DND-41 (cell line): ENCODE results near the gene RBMS3.

Experiments used
- ATAC-seq: fragments of 200-7000 bp; cut with Tn5 transposase; 3 replicates; pipeline ENCODE4 v1.9.1; 2021; ENCODE audit warnings: low read depth; ENCODE audit not compliant: insufficient read depth
- DNase-seq: peaks from one replicate; pipeline ENCODE4 v3.0.0-alpha.2; 2020
- H2AFZ ChIP-seq: 2 replicates; pipeline ENCODE4 v1.6.0; 2012; ENCODE audit warnings: low read depth, low read length
- H3K27ac ChIP-seq: 2 replicates; pipeline ENCODE4 v1.5.1; 2012; ENCODE audit warnings: low read length, inconsistent platforms
- H3K27me3 ChIP-seq: fragments of 200-600 bp; sonication (generic); 2 replicates; pipeline ENCODE4 v1.6.0; 2012; ENCODE audit warnings: low read length, mild to moderate bottlenecking, inconsistent platforms; ENCODE audit not compliant: insufficient read depth, poor library complexity
- H3K36me3 ChIP-seq: 2 replicates; pipeline ENCODE4 v1.5.1; 2012; ENCODE audit warnings: low read length, inconsistent platforms; ENCODE audit not compliant: insufficient read depth
- H3K4me1 ChIP-seq: 2 replicates; pipeline ENCODE4 v1.5.1; 2012; ENCODE audit warnings: mild to moderate bottlenecking, low read length; ENCODE audit not compliant: insufficient read depth
- H3K4me2 ChIP-seq: 2 replicates; pipeline ENCODE4 v1.6.0; 2012; ENCODE audit warnings: mild to moderate bottlenecking, moderate library complexity, low read length, inconsistent platforms; ENCODE audit not compliant: insufficient read depth
- H3K4me3 ChIP-seq, 2 experiments: fragments of 200-600 bp in 1 of 2; shearing (Covaris generic) in 1 of 2; 2 replicates each; pipeline ENCODE4 v1.5.1; 2012 to 2016; ENCODE audit warnings: inconsistent platforms in 2 of 2, low read length in 2 of 2, mild to moderate bottlenecking in 2 of 2, low read depth in 1 of 2, moderate library complexity in 1 of 2
- H3K79me2 ChIP-seq: 2 replicates; pipeline ENCODE4 v1.6.0; 2012; ENCODE audit warnings: low read length, inconsistent platforms; ENCODE audit not compliant: insufficient read depth
- H3K9ac ChIP-seq: 2 replicates; pipeline ENCODE4 v1.6.0; 2012; ENCODE audit warnings: low read depth, mild to moderate bottlenecking, inconsistent platforms, low read length, moderate library complexity
- H3K9me3 ChIP-seq: 2 replicates; pipeline ENCODE4 v1.5.1; 2012; ENCODE audit warnings: low read length, moderate library complexity, mild to moderate bottlenecking, inconsistent platforms; ENCODE audit not compliant: insufficient read depth, severe bottlenecking
- H4K20me1 ChIP-seq: 2 replicates; pipeline ENCODE4 v1.6.0; 2012; ENCODE audit warnings: low read length; ENCODE audit not compliant: insufficient read depth
- EZH2 ChIP-seq: IDR thresholded peaks from 3 replicates; pipeline ENCODE4 v1.6.1; 2012; ENCODE audit warnings: borderline replicate concordance, low read depth, mild to moderate bottlenecking, moderate library complexity, low read length, inconsistent platforms; ENCODE audit not compliant: severe bottlenecking
- TF ChIP-seq, protein P1 (sequence below): IDR thresholded peaks from 2 replicates; pipeline ENCODE4 v1.5.1; 2012; ENCODE audit warnings: borderline replicate concordance, low read length, moderate library complexity, mild to moderate bottlenecking; ENCODE audit not compliant: poor library complexity, severe bottlenecking; ENCODE audit errors: extremely low read depth

The RBMS3 gene

DNA sequence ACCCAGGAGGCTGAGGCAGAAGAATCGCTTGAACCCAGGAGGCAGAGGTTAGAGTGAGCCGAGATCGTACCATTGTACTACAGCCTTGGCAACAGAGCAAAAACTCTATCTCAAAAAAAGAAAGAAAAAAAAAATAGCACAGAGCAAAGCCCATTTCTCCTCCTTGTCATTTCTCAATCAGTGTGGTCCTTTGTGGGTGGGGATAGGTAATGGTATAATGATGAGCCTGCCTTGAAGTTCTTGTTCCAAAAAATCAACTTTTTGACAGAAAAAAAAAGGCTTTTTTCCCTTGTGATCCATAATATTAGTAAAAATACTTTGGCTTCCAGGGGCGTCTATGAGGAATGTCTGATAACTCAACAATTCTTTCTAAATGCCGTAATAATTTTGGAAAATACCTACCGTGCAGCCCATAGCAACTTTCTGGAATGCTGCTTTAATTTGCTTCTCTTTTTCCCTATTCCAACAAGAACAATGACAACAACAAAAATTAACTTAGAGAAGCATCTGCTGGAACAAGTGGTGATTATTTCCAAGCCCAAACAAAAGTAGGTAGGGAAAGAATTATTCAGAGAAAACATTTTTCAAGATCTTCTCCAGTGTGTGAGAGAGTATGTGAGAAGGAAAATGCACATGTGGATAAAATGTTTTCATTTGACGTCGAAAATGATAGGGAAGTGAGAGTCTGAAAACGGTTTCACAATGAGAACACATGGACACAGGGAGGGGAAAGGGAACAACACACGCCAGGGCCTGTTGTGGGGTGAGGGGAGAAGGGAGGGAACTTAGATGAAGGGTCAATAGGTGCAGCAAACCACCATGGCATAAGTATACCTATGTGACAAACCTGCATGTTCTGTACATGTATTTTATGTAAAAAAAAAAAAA lies 337.8 kb downstream of the RBMS3 start:
- H3K9ac ChIP-seq = no peak overlapping the region
- DNase-seq (no peak), ATAC-seq (no peak)
- no peaks in the 10 kb centered on the region for H3K36me3 ChIP-seq
- H3K4me3 ChIP-seq = no peak overlapping the region
- TF ChIP-seq, protein P1, sequence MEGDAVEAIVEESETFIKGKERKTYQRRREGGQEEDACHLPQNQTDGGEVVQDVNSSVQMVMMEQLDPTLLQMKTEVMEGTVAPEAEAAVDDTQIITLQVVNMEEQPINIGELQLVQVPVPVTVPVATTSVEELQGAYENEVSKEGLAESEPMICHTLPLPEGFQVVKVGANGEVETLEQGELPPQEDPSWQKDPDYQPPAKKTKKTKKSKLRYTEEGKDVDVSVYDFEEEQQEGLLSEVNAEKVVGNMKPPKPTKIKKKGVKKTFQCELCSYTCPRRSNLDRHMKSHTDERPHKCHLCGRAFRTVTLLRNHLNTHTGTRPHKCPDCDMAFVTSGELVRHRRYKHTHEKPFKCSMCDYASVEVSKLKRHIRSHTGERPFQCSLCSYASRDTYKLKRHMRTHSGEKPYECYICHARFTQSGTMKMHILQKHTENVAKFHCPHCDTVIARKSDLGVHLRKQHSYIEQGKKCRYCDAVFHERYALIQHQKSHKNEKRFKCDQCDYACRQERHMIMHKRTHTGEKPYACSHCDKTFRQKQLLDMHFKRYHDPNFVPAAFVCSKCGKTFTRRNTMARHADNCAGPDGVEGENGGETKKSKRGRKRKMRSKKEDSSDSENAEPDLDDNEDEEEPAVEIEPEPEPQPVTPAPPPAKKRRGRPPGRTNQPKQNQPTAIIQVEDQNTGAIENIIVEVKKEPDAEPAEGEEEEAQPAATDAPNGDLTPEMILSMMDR = no peak
- no peak for TF ChIP-seq EZH2
- no peak overlapping the region for H3K27ac ChIP-seq
- no peaks in the 10 kb centered on the region for H3K79me2 ChIP-seq
- H3K4me2 ChIP-seq = no peak overlapping the region
- no peaks in the 10 kb centered on the region for H3K4me1 ChIP-seq
- no peak overlapping the region for H2AFZ ChIP-seq
- H3K27me3 ChIP-seq = no peaks in the 10 kb centered on the region
- H3K9me3 ChIP-seq = no peaks in the 10 kb centered on the region
- H4K20me1 ChIP-seq = no peaks in the 10 kb centered on the region

DNA sequence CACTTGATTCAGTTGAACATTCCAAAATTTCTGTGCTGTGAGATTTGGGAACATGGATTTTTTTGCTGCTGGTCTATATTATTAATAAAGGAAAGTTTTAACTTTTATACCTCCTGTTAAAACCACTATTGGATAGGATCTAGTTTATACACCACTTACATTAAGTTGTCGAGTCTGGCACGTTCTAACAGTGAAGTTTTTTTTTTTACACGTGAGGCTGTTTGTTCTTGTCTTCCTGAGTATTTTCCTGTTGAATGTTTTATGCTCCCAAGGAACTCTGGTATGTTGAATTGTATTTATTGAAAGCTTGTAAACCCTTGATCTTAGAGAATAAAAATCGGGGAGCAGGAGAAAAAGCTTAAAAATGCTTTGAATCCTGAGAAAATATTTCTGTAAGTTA lies 338.8 kb downstream of the RBMS3 start:
- DNase-seq (no peak), ATAC-seq (no peak)
- H3K27ac ChIP-seq = no peak overlapping the region
- no peak overlapping the region for H3K4me3 ChIP-seq
- no peaks in the 10 kb centered on the region for H3K27me3 ChIP-seq
- H3K4me1 ChIP-seq = no peaks in the 10 kb centered on the region
- no peak overlapping the region for H3K4me2 ChIP-seq
- H3K9ac ChIP-seq = no peak overlapping the region
- H4K20me1 ChIP-seq = no peaks in the 10 kb centered on the region
- H2AFZ ChIP-seq = no peak overlapping the region
- TF ChIP-seq EZH2 = no peak
- TF ChIP-seq, protein P1 = no peak
- no peaks in the 10 kb centered on the region for H3K36me3 ChIP-seq
- H3K9me3 ChIP-seq = no peaks in the 10 kb centered on the region
- no peaks in the 10 kb centered on the region for H3K79me2 ChIP-seq

DNA sequence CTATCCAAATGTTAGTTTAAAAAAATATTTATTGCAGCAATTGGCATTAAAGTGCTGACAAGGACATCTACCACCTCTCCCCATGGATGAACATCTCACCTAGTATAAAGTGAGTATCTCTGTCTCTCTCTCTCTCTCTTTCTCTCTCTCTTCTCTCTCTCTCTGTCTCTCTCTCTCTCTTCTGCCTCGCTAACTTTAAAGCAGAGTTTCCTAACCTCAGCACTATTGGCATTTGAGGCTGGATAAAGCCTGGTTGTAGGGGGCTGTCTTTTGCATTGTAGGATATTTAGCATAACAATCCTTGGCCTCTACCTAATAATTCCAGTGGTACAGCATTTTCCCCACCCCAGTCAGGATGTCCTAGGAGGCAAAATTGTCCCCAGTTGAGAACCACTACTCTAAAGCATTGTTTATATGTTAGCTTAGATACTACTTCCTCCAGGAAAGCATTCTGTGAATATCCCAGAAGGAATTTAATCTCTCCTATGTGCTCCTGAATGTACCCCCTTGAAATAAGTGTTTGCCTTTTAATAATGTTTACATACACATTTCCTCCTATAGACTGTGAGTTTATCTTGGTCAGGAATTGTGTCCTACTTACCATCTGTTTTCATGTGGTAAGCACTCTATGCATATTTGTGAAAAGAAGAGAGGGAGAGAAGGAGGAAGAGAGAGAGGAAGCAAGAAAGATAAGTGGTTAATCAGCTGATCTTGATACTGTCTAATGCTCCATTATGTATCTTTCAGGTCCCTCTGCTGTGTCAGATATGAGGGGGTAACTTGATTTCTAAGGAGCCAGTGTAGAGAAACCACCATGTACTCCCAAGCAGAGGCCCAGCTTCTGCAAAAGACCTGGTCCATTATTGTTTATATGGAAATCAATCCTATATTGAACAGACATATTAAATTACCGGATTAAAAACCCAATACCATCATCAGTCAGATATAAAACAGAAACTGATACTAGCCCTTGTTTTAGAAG lies 346.6 kb downstream of the RBMS3 start:
- Histone ChIP-seq H3K79me2 (no peaks in the 10 kb centered on the region), H3K27me3 (no peaks in the 10 kb centered on the region), H3K36me3 (no peaks in the 10 kb centered on the region), H3K9me3 (no peaks in the 10 kb centered on the region), H3K4me2 (no peak overlapping the region), H3K4me3 (no peak overlapping the region), H2AFZ (no peak overlapping the region), H3K27ac (no peak overlapping the region), H3K4me1 (no peaks in the 10 kb centered on the region), H3K9ac (no peak overlapping the region), H4K20me1 (no peaks in the 10 kb centered on the region)
- ATAC-seq (no peak), DNase-seq (no peak)
- TF ChIP-seq, protein P1 = no peak
- TF ChIP-seq EZH2 = no peak
